ENCODE data around the gene SEMA3B.
"Not testable (repeated sequence)": the region's sequence is repeated elsewhere in the genome, so short reads cannot be mapped to it uniquely, and the experiment has no call there.

The SEMA3B gene

DNA sequence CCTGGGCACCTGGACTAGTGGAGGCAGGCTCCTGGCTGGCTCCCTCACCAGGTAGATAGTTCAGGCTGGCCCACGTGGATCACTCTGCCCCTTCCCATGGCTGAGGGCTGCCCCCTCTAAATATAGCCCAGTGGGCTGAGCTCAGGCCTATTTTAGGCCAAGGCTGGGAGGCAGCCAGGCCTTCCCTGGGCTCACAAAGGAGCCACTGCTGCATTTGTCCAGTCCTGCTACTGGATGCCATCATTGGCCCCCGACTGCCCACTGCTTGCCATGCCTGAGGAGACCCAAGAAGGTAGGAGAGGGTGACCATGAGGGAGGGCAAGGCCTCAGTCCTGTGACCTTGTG lies 9.9 kb downstream of the SEMA3B start, which contains the start of gene LSMEM2:
TSS of gene LSMEM2 (plus strand) at position 208 of the 345 bp plus-strand sequence. CDS start at position 235, 27 bp downstream.
- Histone ChIP-seq H3K27ac (ENCODE audit: poor library complexity, severe bottlenecking) (no peak within 1 kb of the TSS), H3K36me3 (ENCODE audit: low read depth) (peaks cover 27% of the 10 kb centered on the region), H3K27me3 (ENCODE audit: insufficient read depth, poor library complexity, severe bottlenecking) (no peaks in the 10 kb centered on the region), H3K4me3 (ENCODE audit: severe bottlenecking) (no peak within 1 kb of the TSS), H3K9me3 (ENCODE audit: severe bottlenecking) (no peaks in the 10 kb centered on the region), H3K4me1 (ENCODE audit: insufficient read depth, poor library complexity, severe bottlenecking) (no peaks in the 10 kb centered on the region)
- TF ChIP-seq, protein P1, sequence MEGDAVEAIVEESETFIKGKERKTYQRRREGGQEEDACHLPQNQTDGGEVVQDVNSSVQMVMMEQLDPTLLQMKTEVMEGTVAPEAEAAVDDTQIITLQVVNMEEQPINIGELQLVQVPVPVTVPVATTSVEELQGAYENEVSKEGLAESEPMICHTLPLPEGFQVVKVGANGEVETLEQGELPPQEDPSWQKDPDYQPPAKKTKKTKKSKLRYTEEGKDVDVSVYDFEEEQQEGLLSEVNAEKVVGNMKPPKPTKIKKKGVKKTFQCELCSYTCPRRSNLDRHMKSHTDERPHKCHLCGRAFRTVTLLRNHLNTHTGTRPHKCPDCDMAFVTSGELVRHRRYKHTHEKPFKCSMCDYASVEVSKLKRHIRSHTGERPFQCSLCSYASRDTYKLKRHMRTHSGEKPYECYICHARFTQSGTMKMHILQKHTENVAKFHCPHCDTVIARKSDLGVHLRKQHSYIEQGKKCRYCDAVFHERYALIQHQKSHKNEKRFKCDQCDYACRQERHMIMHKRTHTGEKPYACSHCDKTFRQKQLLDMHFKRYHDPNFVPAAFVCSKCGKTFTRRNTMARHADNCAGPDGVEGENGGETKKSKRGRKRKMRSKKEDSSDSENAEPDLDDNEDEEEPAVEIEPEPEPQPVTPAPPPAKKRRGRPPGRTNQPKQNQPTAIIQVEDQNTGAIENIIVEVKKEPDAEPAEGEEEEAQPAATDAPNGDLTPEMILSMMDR (IDR thresholded peaks at IDR 0.05; ENCODE audit: poor library complexity, severe bottlenecking): no peak
- DNase-seq (ENCODE audit: low spot score): no peak
- ATAC-seq (ENCODE audit: low read depth): peak; percentile 1; the same call in 2 of the 3 replicates

DNA sequence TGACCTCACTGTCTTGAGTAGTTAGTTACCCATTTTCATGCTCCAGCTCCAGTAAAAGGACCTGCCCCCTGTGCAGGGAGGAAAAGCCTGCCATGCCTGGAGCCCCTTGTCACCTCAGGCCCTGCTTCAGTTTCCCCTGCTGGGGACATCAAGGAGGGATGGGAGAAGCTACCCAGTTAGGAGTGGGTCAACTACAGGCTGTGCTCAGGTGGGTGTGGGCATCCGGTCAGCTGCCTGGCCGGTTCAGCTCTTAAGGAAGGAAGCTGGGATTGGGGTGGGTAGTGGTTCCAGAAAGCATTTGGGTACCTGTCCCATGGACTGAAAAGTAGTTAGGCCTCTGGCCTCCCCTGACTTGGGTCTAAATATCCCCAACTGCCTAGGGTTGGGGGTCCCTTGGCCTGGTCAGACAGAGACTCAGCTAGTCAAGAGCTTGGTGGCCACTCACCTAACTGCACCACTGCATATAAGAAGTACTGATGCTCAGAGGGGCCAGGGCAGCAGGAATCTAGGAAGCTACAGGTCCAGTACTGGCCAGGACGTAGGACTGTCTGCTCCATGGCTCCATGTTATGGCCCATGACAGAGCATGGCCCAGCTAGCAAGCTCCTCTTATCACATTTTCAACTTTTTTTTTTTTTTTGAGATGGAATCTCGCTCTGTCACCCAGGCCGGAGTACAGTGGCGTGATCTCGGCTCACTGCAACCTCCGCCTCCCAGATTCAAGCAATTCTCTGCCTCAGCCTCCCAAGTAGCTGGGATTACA lies 10.5 kb downstream of the SEMA3B start:
- no peaks in the 10 kb centered on the region for H3K27me3 ChIP-seq (ENCODE audit: insufficient read depth, poor library complexity, severe bottlenecking)
- peaks cover 21% of the 10 kb centered on the region for H3K36me3 ChIP-seq (ENCODE audit: low read depth)
- no peak for DNase-seq (ENCODE audit: low spot score)
- H3K27ac ChIP-seq (ENCODE audit: poor library complexity, severe bottlenecking): no peak overlapping the region
- H3K9me3 ChIP-seq (ENCODE audit: severe bottlenecking): no peaks in the 10 kb centered on the region
- peak; percentile 15; the same call in 2 of the 3 replicates for ATAC-seq (ENCODE audit: low read depth)
- H3K4me3 ChIP-seq (ENCODE audit: severe bottlenecking): no peak overlapping the region
- no peaks in the 10 kb centered on the region for H3K4me1 ChIP-seq (ENCODE audit: insufficient read depth, poor library complexity, severe bottlenecking)
- TF ChIP-seq, protein P1 (IDR thresholded peaks at IDR 0.05; ENCODE audit: poor library complexity, severe bottlenecking): no peak

DNA sequence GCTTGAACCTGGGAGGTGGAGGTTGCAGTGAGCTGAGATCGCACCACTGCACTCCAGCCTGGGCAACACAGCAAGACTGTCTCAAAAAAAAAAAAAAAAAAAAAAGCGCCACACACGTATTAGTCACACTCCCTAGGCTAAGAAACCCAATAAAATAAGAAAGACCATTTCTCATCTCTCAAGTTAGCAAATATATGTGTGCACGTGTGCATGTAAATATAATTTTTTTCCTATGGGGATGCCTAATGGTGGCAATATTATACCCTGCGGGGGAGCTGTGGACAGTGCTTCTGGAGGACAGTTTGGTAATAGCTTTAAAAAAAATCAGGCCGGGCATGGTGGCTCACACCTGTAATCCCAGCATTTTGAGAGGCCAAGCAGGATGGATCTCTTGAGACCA lies 15.2 kb downstream of the SEMA3B start:
- not testable (repeated sequence) for ATAC-seq (ENCODE audit: low read depth); H3K4me1 ChIP-seq (ENCODE audit: insufficient read depth, poor library complexity, severe bottlenecking); H3K9me3 ChIP-seq (ENCODE audit: severe bottlenecking); H3K4me3 ChIP-seq (ENCODE audit: severe bottlenecking); DNase-seq (ENCODE audit: low spot score); H3K27me3 ChIP-seq (ENCODE audit: insufficient read depth, poor library complexity, severe bottlenecking); H3K27ac ChIP-seq (ENCODE audit: poor library complexity, severe bottlenecking)
- H3K36me3 ChIP-seq (ENCODE audit: low read depth): peaks cover 20% of the 10 kb centered on the region

DNA sequence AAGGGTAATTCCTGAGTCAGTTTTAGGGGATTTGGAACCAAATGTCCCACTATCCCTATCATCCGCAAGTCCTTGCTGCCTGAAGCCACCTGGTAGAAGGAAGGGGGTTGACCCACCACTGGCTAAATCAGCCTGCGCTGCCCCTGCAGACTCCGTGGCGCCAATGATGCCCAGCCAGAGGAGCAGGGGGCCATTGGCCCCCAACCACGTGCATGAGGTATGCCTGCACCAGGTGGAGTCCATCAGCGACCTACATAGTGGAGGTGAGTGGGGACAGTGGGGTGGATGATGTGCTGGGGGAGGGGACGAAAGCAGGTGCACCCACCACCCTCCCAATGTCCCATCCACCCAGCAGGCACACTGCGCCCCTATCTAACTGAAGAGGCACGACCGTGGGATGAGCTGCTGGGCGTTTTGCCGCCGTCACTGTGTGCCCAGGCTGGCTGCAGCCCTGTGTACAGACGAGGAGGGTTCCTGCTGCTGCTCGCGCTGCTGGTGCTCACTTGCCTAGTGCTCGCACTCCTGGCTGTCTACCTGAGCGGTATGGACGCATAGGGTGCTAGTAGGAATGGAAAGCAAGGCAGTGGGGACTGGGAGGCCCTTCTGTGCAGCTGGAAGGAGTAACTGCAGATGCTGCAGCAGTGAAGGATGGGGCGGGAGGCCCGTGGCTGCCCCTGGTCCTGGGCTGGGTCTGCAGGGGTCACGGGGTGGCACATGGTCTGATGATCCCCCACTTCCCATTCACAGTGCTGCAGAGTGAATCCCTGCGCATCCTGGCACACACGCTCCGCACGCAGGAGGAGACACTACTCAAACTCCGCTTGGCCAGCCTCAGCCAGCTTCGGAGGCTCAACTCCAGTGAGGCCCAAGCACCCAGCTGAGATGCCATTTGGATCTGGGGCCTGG lies 17.6 kb downstream of the SEMA3B start:
- peaks cover 37% of the 10 kb centered on the region for H3K36me3 ChIP-seq (ENCODE audit: low read depth)
- TF ChIP-seq, protein P1 (IDR thresholded peaks at IDR 0.05; ENCODE audit: poor library complexity, severe bottlenecking): no peak
- H3K9me3 ChIP-seq (ENCODE audit: severe bottlenecking): no peaks in the 10 kb centered on the region
- no peaks in the 10 kb centered on the region for H3K4me1 ChIP-seq (ENCODE audit: insufficient read depth, poor library complexity, severe bottlenecking)
- no peak for ATAC-seq (ENCODE audit: low read depth)
- no peaks in the 10 kb centered on the region for H3K27me3 ChIP-seq (ENCODE audit: insufficient read depth, poor library complexity, severe bottlenecking)
- no peak overlapping the region for H3K27ac ChIP-seq (ENCODE audit: poor library complexity, severe bottlenecking)
- no peak overlapping the region for H3K4me3 ChIP-seq (ENCODE audit: severe bottlenecking)
- no peak for DNase-seq (ENCODE audit: low spot score)

DNA sequence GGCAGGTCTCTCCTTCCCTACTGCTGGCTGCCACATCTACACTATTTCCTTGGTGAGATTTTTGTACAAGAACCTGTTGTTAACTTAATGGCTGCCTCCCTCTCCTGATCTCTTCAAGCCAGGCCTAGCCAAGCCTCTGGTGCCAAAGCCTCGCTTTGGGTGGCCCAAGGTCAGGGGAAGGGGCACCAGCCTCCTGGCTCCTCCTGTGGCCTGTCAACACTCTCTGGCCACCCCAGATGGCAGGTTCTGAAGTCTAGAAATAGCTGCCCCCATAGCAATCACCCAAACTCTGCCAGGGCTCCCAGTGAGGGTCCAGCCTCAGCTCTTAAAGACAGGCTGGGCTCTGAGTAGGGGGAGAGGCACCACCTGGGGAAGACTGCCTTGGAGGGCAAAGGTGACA lies 18.3 kb downstream of the SEMA3B start:
- TF ChIP-seq, protein P1 (IDR thresholded peaks at IDR 0.05; ENCODE audit: poor library complexity, severe bottlenecking): no peak
- peaks cover 37% of the 10 kb centered on the region for H3K36me3 ChIP-seq (ENCODE audit: low read depth)
- no peaks in the 10 kb centered on the region for H3K4me1 ChIP-seq (ENCODE audit: insufficient read depth, poor library complexity, severe bottlenecking)
- H3K27me3 ChIP-seq (ENCODE audit: insufficient read depth, poor library complexity, severe bottlenecking): no peaks in the 10 kb centered on the region
- no peak overlapping the region for H3K27ac ChIP-seq (ENCODE audit: poor library complexity, severe bottlenecking)
- ATAC-seq (ENCODE audit: low read depth) (no peak), DNase-seq (ENCODE audit: low spot score) (no peak)
- H3K4me3 ChIP-seq (ENCODE audit: severe bottlenecking): no peak overlapping the region
- no peaks in the 10 kb centered on the region for H3K9me3 ChIP-seq (ENCODE audit: severe bottlenecking)

Measured in RWPE2 (cell line).